Endothelial cell (in vitro differentiated cells): ENCODE data around the gene SMYD2. TPM values are rescaled to one million over a fixed set of nuclear protein-coding genes. Genes with fewer than 3 reads are reported as not detected.

Experiments used
- DNase-seq: peaks from one replicate; pipeline ENCODE4 v3.0.0; 2021; ENCODE audit warnings: low spot score
- H3K27ac Mint-ChIP-seq: one replicate; pipeline ENCODE4 v1.8.0; 2021; ENCODE audit warnings: mixed read lengths, inconsistent platforms; ENCODE audit not compliant: unreplicated experiment
- H3K27me3 Mint-ChIP-seq: one replicate; pipeline ENCODE4 v1.8.0; 2021; ENCODE audit warnings: mild to moderate bottlenecking, moderate library complexity, mixed read lengths, inconsistent platforms; ENCODE audit not compliant: unreplicated experiment
- H3K36me3 Mint-ChIP-seq: one replicate; pipeline ENCODE4 v1.8.0; 2021; ENCODE audit warnings: mild to moderate bottlenecking, low read depth, mixed read lengths, inconsistent platforms; ENCODE audit not compliant: unreplicated experiment
- H3K4me1 Mint-ChIP-seq: one replicate; pipeline ENCODE4 v1.8.0; 2021; ENCODE audit warnings: mild to moderate bottlenecking, mixed read lengths, inconsistent platforms; ENCODE audit not compliant: unreplicated experiment
- H3K4me3 Mint-ChIP-seq: one replicate; pipeline ENCODE4 v1.8.0; 2021; ENCODE audit warnings: mild to moderate bottlenecking, mixed read lengths, inconsistent platforms; ENCODE audit not compliant: unreplicated experiment
- H3K9me3 Mint-ChIP-seq: one replicate; pipeline ENCODE4 v1.8.0; 2021; ENCODE audit warnings: mixed read lengths, inconsistent platforms; ENCODE audit not compliant: unreplicated experiment
- total RNA-seq: library from RNA; stranded (reverse); fragmentation: NEBNext Ultra II Directional; extraction: Animal tissue kit (Norgen Biotek cat#: 25700); gene quantifications from one replicate; pipeline ENCODE4 v1.2.1, GENCODE V29; 2021; ENCODE audit not compliant: unreplicated experiment
- TF ChIP-seq, protein P1 (sequence below): fragments of 200-600 bp; sonication (generic); IDR thresholded peaks from one replicate; pipeline ENCODE4 v1.5.0; 2021; ENCODE audit warnings: antibody characterized with exemption; ENCODE audit not compliant: unreplicated experiment

The SMYD2 gene
- total RNA-seq, 1 donor from 2014 or later = 44.1 TPM

DNA sequence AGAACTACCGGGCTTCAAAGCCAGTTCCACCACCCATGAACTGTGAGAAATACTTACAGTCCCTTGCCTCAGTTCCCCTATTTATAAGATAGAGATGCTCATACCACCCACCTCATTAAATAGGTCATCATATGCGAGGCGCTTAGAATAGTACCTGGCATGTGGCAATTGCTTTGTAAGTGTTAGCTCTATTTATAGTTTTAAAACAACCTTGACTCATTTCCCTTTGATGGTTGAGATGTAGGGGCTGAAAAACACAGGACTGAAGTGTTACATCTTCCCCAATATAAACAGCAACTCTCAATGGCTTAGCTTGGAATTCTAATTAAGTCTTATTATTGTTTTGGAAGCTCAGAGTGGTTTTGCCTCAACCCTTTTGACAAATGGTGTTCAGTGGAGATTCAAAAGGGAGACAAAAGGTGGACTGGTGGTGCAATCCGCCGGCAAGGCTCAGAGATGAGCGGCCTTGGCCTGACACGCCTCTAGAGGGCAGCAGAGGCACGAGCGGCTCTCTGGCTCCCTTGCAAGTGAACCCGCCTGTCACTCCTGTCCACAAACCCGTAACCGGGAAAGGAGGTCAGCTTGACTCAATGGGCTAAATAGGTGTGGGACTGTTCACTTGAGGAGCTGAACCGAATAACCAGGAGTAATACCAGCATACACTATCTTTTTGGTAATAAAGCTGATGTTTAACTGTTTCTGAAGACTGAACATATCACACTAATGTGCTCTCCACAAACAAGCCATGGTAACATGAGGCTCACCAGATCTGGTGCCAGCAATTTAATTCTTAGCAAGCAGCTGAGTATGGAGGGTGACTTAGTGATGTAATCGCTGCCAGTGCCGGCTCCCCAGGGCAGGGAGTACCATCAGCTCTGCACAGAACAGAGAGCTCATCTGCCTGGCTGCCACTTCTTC, 19.5 kb upstream of the SMYD2 start:
- peak; percentile 90 for DNase-seq
- Mint-ChIP-seq H3K4me1 (peaks cover 16% of the 10 kb centered on the region), H3K27me3 (no peaks in the 10 kb centered on the region), H3K36me3 (no peaks in the 10 kb centered on the region), H3K27ac (no peak overlapping the region), H3K4me3 (no peak overlapping the region), H3K9me3 (no peaks in the 10 kb centered on the region)
- TF ChIP-seq, protein P1, sequence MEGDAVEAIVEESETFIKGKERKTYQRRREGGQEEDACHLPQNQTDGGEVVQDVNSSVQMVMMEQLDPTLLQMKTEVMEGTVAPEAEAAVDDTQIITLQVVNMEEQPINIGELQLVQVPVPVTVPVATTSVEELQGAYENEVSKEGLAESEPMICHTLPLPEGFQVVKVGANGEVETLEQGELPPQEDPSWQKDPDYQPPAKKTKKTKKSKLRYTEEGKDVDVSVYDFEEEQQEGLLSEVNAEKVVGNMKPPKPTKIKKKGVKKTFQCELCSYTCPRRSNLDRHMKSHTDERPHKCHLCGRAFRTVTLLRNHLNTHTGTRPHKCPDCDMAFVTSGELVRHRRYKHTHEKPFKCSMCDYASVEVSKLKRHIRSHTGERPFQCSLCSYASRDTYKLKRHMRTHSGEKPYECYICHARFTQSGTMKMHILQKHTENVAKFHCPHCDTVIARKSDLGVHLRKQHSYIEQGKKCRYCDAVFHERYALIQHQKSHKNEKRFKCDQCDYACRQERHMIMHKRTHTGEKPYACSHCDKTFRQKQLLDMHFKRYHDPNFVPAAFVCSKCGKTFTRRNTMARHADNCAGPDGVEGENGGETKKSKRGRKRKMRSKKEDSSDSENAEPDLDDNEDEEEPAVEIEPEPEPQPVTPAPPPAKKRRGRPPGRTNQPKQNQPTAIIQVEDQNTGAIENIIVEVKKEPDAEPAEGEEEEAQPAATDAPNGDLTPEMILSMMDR = peak; percentile 64

DNA sequence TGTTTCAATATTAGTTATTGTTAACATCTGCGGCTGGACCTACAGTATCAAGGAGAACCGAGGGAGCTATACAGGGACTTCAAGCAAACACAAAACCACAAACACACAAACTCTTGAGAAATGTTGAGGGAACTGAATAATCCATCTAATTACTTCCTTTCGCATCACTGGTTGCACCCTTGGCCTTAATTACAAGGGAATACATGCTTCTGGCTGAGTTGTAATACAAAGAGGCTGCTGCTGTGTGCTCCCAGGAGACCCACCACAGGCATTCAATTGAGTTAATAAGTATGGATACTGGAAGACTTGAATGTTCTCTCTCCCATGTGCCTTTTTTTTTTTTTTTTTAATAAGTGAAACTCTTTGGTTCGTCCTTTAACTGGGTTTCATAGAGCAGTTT, 16.8 kb upstream of the SMYD2 start:
- peaks cover 9% of the 10 kb centered on the region for H3K4me1 Mint-ChIP-seq
- TF ChIP-seq, protein P1 = no peak
- no peak for DNase-seq
- no peaks in the 10 kb centered on the region for H3K9me3 Mint-ChIP-seq
- H3K27ac Mint-ChIP-seq = no peak overlapping the region
- no peaks in the 10 kb centered on the region for H3K27me3 Mint-ChIP-seq
- no peak overlapping the region for H3K4me3 Mint-ChIP-seq
- no peaks in the 10 kb centered on the region for H3K36me3 Mint-ChIP-seq

DNA sequence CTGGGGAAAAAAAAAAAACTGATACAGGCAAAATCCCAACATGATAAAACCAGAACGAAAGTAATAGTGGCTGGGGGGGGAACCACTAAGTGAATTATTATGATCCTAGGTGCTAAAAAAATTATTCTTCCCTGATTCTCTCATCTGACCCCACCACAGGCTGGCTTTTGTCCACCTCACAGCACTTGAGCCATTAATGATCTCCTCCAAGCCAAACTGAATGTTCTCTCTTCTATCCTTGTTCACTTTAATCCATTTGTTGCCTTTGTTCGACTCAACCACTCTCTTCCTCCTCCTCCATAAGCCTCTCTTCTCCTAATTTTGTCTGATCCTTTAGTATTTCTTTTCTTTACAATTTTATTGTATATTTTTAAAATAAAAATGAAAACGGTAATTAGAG, 16.0 kb upstream of the SMYD2 start:
- no peaks in the 10 kb centered on the region for H3K36me3 Mint-ChIP-seq
- H3K27me3 Mint-ChIP-seq = no peaks in the 10 kb centered on the region
- DNase-seq = no peak
- no peaks in the 10 kb centered on the region for H3K9me3 Mint-ChIP-seq
- TF ChIP-seq, protein P1 = no peak
- H3K27ac Mint-ChIP-seq = no peak overlapping the region
- H3K4me3 Mint-ChIP-seq = no peak overlapping the region
- peaks cover under 1% of the 10 kb centered on the region for H3K4me1 Mint-ChIP-seq

DNA sequence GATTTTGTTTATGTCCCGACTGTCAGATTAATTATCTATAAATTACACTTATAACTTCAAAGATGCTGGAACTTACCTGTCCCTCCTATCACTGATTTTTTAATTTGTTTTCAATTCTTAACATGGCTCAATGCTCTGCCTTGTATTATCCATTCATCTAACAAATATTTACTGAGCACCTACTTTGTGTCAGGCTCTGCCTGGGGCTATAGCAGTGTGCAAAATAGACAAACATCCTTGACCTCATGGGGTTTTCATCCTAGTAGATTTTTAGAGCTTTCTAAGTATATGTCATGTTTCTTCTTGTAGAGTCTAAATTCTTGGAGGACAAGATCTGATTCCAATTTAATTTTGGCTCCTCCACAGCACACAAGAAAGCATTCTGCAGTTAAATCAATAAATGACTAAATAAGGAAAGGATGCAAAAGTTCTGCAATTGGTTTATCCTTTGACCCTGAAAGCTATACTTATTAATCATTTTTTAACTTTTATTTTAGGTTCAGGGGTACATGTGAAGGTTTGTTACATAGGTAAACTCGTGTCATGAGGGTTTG, 10.8 kb upstream of the SMYD2 start:
- H3K9me3 Mint-ChIP-seq = no peaks in the 10 kb centered on the region
- no peaks in the 10 kb centered on the region for H3K27me3 Mint-ChIP-seq
- no peak for DNase-seq
- H3K27ac Mint-ChIP-seq = no peak overlapping the region
- TF ChIP-seq, protein P1 = no peak
- no peaks in the 10 kb centered on the region for H3K36me3 Mint-ChIP-seq
- no peak overlapping the region for H3K4me3 Mint-ChIP-seq
- H3K4me1 Mint-ChIP-seq = no peaks in the 10 kb centered on the region
